Body of pancreas (tissue), 4 donors: ENCODE data around the gene TAMALIN.

Experiments used
- POLR2A ChIP-seq, 3 donors: fragments of 450-650 bp; IDR thresholded peaks; one replicate each; pipeline ENCODE4 v1.6.1; 2016; ENCODE audit warnings: antibody characterized with exemption in 3 of 3, mild to moderate bottlenecking in 2 of 3
- TF ChIP-seq, protein P1 (sequence below), 7 experiments: fragments of 450-650 bp in 4 of 7; fragments of 200-600 bp in 3 of 7; sonication (generic) in 3 of 7; IDR thresholded peaks; one replicate each; pipeline ENCODE4 v1.5.1; 2016 to 2019; ENCODE audit warnings: antibody characterized with exemption in 7 of 7

DNA sequence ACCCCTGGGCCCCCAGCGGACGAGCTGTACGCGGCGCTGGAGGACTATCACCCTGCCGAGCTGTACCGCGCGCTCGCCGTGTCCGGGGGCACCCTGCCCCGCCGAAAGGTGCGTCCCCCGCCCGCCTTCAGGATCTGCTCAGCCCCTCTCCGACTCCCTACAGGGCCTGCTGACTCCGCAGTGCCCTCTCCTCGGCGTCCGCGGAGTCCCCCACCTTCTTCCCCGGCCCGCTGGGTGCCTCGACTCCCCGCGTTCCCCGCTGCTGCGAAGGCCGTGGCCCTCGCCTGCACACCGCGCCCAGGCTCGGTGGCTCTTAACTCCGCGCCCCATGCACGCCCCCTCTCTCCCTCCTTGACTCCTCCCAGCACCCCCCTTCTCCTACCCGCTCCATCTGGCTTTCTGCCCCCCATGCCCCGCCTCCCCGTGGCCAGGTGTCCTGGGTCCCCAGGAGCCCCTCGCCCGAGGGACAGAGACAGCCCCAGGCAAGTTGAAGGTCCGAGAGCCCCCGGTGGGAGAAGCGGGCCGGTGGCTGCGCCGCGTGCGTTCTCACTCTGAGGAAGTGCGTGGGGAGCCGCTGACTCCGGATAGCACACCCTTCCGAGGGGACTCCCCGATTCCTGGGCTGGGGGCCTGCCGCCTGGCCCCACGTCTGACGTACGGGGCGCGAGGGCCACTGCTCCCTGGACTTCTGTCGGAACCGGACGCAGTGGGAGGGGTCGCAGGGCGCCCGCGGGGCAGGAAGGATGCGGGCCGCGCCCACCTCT is 594 bp downstream of the TAMALIN start:
- TF ChIP-seq, protein P1, sequence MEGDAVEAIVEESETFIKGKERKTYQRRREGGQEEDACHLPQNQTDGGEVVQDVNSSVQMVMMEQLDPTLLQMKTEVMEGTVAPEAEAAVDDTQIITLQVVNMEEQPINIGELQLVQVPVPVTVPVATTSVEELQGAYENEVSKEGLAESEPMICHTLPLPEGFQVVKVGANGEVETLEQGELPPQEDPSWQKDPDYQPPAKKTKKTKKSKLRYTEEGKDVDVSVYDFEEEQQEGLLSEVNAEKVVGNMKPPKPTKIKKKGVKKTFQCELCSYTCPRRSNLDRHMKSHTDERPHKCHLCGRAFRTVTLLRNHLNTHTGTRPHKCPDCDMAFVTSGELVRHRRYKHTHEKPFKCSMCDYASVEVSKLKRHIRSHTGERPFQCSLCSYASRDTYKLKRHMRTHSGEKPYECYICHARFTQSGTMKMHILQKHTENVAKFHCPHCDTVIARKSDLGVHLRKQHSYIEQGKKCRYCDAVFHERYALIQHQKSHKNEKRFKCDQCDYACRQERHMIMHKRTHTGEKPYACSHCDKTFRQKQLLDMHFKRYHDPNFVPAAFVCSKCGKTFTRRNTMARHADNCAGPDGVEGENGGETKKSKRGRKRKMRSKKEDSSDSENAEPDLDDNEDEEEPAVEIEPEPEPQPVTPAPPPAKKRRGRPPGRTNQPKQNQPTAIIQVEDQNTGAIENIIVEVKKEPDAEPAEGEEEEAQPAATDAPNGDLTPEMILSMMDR (IDR thresholded peaks at IDR 0.05) = no peak
- TF ChIP-seq POLR2A (IDR thresholded peaks at IDR 0.05) = peak; percentile 9 to 51 (median 28)
